Stimulated activated CD8-positive, alpha-beta memory T cell treated with anti-CD3 and anti-CD28 coated beads, Interleukin-4, amount 100 ng/mL, for 48 hours (primary cell): ENCODE data around the gene CACNA1F.

Experiments used
- DNase-seq: peaks from one replicate; pipeline ENCODE4 v3.0.0-alpha.2; 2020

CACNA1F gene

DNA sequence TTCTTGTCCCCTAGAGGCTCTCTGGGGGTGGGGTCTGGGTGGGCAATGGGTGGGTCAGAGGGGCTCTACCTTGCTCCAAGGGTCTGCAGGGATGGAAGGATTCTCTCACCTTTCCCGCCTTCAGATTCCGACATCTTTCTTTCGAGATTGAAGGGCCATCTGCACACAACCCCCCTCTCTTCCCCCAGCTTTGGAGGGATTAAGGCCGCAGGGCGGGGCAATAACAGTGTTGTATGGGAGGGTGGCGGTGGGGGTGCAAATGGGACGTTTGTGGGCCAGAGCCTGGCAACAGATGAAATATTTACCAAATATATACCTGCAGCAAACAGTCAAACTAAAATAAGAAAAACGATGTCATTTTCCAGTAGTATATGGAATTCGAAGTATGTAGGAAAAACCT lies at the start of gene CACNA1F:
CACNA1F (minus strand) TSS at position 165 of the 400 bp plus-strand sequence; CDS start at position 134, 31 bp downstream.
- DNase-seq: no peak

DNA sequence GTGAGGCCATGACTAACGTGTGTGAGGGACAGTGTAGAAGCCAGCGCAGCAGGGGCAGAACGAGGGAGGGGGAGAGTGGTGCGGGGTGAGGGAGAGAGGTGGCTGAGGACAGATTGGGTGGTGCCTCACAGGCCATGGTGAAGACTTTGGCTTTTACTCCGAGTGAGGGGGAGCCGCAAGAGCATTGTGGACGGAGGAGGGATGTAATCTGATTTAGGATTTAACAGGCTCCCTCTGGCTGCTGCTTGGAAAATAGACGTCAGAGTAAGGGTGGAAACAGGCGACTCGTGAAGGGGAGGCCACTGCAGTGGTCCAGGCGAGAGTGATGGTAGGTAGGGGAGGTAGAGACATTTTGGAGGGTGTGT lies 49.5 kb upstream of the CACNA1F start:
- DNase-seq: no peak

DNA sequence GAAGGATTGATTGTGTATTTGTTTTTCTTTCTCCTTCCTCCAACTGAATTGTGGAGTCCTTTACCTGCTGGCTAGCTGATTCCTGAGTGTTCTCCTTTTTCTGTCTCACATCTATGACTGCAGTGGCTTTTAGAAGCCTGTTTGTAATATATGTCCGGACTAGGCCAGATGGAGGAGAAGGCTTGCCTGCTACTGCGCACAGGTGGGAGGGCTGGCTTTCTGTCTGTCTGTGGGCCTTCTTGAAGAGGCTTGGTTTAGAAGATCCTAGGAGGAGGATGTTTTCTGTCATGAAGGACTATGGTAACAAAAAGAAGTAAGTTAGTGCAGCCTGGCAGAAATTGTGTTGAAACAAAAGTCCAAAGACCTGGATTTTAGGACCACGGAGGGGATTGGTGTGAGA lies 44.9 kb upstream of the CACNA1F start:
- DNase-seq: no peak

DNA sequence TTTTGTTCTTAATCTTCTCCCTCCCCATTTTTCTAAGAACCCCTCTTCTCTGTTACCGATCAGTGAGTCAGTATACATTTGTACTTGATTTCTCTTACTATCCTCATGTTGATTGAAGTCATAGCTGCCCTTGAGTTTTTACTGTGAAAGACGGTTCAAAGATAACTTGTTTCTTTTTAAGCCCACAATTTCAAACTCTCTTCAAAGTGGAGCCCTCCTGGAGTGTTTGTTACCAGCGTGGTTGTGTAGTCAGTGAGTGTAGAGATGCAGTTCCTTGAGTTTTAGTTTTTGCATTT lies 44.3 kb upstream of the CACNA1F start:
- no peak for DNase-seq

GRCh38 chrX:49276671-49277534 lies 43.8 kb upstream of the CACNA1F start:
- peak; percentile 56 for DNase-seq

GRCh38 chrX:49276207-49276606 lies 43.1 kb upstream of the CACNA1F start:
- DNase-seq: no peak

DNA sequence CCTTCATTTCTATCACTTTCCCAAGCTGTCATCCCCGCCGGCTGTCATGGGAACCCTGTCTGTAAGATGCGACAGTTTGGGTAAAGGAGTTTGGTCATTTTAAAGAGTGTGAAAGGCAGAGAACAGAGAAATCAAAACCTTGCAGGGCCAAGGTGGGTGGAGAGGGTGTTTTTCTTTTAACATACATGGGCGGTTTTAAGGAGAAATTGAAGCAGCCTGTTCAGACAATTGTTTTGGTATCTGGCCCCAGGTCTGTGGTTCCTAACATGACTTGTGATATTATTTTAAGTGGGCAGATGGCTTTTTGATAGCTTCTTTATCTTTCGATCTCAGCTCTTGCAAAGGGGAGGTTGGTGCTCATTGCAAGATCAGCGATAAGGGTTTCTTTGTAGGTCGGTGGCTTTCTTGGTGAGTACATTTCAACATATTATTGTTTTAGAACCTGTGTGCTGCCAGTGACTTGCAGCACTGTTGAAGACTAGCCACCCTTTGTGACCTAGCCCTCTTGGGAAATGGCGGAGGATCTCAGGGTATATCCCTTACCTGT lies 40.1 kb upstream of the CACNA1F start:
- peak; percentile 64 for DNase-seq

DNA sequence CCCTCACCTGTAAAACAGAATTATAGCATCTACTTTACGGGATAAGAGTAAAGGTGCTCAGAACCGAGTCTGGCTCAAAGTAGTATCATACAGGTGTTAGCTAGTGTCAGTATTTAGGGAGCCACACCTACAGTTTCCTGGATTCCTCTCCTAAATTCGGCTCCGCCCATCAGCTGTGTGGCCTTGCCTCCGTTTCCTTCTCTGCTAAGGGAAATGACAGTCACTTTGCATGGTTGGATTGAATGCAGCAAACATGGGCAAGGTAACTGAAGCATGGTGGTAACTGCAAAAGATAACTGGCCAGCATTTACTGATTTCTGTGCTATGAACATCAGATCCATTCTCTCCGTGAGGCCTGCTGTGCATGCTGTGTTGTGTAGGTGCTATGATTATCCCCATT lies 39.3 kb upstream of the CACNA1F start:
- DNase-seq: no peak

DNA sequence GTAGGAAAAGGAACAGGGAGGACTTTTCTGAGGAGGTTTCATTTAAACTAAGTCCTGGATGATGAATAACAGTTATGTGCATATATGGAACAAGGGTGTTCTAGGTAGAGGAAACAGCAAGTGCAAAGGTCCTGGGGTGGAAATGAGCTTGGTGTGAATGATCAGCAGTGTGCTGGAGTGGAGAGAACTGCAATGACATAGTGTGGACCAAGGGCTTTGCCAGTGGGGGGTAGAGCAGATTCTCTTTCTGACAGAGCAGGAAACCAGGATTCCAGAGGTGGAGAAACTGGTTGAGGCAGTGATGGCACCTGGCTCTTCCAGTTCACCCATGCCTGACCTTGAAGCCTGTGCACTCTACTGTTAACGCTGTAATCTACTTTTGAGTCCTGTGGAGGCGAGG lies 38.2 kb upstream of the CACNA1F start:
- peak; percentile 43 for DNase-seq

DNA sequence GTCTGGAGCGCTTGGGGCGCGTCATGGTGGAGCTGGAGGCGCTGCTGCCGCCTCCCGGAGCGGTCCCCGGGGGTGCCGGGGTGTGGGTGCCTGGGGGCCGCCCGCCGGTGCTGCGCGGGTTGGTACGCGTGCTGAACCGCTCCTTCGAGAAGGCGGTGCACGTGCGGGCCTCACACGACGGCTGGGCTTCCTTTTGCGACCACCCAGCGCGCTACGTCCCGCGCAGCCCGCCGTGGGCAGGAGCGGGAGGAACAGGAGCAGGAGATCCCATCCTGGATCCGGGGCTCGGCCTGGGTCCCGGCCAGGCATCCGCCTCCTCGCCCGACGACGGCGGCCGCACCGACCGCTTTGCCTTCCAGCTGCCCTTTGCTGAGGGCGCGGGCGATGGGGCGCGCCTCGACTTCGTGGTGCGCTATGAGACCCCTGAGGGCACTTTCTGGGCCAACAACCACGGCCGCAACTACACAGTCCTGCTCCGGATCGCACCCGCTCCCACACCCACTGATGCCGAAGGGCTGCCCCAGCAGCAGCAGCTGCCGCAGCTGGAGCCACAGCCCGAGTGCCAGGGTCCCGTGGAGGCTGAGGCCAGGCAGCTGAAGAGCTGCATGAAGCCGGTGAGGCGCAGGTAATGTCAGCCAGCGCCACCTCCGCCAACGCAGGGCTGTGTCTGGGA lies 37.2 kb upstream of the CACNA1F start:
- no peak for DNase-seq

DNA sequence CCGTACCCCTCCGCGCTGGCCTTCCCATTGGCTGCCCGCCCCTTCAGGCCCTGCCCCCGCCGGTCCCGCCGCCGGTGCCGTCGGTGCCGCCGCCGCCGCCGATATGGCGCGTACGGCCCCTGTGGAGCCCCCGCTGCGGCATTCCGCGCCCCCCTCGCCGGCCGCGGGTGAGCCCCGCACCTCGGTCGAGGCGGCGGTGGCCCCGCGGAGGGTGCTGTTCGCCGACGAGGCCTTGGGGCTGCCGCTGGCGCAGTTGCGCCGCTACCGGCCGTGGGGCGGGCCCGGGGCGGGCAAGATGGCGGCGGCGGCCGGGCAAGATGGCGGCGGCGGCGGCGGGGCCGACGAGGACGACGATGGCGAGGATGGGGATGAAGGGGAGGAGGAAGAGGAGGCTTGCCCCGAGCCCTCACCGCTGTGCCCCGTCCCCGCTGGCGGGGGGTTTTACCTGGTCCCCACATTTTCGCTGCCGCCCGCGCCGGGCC lies 36.7 kb upstream of the CACNA1F start, which contains the start of gene PPP1R3F:
PPP1R3F (plus strand) TSS at position 27 of the 482 bp plus-strand sequence; CDS start at position 104, 77 bp downstream.
- DNase-seq: peak; percentile 52

DNA sequence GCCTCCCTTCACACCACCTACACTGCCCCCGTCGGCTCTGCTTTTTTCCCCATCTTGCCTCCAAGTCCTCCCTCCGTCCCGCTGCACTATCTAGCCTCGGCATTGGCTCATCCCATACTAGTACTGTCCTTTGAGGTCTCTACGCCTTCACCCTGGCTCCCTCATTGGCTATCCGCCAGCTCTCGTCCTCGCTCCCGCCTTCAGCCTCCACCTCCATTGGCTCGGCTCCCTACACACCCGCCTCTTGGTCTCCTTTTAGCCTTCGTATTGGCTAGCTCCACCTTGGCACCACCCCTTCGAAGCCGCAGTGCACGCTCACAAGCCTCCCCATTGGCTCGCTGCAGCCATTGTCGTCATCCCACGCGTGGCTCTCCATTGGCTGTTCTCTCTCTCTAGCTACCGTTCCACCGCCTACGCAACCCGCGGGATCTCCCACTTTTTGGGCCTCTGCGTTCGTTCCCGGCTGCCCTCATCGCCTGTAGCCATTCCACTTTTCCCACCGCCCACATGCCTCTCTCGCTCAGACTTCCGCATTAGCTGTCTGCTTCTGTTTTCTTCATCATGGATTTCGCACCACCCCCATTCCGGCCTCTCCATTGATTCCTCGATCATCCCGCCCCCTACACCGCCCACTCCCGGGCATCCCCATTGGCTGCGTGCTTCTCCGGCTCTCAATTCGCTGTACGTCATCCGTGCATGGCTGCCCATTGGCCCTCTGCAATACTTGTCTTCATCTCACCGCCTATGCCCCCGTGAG lies 36.0 kb upstream of the CACNA1F start:
- DNase-seq: peak; percentile 93

DNA sequence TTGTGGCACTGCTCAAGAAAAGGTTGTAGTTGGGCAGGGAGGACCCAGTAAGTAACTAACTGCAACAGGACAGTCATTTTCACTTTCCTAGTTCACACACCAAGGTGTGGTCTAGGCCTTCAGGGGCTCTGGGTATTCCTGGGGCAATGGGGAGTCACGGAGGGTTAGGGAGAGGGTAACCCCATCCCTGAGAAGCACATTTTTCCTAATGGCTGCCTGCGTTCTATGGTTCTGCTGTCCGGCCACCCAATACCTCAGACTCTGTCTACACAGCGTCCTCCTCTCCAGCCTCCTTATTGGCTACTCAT lies 35.5 kb upstream of the CACNA1F start:
- no peak for DNase-seq

DNA sequence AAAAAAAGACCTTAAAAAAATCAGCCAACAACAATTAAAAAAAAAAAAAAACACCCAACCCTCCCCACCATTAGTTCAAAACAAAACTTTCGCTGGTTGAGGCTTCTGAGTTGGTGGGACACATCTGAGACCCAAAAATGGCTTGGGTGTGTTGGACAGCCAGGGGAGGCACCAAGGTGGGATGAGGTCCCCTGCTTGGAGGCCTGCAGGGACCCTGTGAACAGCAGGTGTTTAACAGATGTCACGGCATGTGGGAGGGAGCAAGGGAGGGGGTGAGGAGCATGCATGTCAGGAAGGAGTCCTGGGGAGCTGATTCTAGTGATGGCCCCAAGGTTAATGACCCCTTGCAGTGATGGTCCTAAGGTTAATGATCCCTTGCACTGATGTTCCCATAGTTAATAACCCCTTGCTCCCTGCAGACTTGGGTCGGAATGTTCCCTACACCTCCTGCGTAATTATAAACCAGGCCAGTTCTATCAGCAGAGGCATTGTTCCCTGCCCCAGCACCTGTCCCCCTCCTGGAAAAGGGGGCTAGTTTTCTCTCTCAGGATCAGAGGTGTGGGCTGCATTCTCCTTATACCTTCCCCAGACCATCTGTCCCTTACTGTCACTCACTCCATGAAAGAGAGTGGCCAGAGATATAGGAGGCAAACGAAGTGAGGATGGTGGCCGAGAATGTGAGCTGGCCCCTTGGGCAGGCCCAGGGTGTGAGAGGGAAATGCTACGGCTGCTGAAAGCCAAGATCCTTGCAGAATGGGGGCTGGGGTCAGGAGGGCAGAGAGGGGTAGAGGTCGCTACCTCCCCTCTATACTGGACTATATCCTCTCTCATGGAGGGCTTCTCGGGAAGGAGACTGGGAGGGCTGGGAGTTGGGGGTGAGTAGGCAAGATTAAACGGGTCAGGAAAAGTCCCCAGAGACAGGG lies 33.6 kb upstream of the CACNA1F start:
- DNase-seq: no peak

DNA sequence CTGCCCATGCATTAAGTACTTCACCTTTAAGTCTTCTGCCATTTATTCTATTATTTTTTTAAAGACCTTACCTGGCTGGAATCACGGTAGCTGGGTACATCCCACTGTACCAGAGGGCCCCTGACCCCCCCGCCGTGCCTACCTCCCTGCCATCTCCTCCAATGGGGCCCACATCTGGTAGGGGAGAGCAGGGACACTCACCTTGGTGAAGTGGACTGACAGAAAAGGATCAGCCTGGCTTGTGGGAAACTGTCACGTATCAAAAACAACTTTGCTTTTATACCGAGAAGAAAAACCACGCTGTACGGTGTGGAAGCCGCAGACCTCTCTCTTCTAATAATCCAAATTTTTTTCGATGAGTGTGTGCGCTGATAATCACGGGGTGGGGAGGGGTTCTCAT lies 31.3 kb upstream of the CACNA1F start, which contains the start of gene FOXP3:
FOXP3 (minus strand) TSS at position 251 of the 400 bp plus-strand sequence. CDS start 6,205 bp downstream, outside the sequence.
- DNase-seq: no peak

GRCh38 chrX:49263631-49264030 lies 30.5 kb upstream of the CACNA1F start:
- no peak for DNase-seq

DNA sequence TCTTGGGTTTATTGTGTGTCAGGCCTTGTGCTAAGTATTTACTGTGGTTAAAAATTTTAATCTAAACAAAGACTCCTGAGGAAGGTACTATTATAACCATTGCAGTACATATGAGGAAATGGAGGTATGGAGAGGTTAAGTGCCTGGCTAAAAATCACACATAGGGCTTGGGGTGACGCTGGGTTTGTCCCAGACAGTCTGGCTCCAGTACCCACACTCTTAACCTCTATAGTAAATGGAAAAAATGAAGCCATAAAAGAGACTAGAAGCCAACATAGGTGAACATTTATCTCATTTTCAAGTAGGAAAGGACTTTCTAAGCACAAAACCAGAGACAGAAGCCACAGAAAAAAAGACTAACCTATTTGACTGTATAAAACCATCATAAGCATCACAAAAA lies 29.5 kb upstream of the CACNA1F start:
- DNase-seq: no peak

- DNase-seq: no peak
These were observed 27.3 kb upstream of the CACNA1F start for GRCh38 chrX:49260221-49260985.

DNA sequence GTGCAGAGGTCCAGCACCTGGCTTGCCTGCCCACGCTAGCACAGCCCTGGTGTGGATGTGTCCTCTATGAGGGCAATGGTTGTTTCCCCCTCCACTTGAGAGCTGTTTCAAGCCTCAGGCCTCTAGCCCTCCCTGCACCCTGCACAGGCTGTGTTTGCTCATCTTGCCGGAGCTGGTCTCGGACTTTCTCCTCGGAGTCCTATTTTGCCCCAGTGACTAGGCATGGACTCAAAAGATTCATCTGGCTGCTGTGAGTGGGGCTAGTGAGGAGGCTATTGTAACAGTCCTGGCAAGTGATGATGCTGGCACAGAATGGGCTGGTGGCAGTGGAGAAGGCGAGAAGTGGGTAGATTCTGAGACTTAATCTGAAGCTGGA lies 25.6 kb upstream of the CACNA1F start:
- no peak for DNase-seq

DNA sequence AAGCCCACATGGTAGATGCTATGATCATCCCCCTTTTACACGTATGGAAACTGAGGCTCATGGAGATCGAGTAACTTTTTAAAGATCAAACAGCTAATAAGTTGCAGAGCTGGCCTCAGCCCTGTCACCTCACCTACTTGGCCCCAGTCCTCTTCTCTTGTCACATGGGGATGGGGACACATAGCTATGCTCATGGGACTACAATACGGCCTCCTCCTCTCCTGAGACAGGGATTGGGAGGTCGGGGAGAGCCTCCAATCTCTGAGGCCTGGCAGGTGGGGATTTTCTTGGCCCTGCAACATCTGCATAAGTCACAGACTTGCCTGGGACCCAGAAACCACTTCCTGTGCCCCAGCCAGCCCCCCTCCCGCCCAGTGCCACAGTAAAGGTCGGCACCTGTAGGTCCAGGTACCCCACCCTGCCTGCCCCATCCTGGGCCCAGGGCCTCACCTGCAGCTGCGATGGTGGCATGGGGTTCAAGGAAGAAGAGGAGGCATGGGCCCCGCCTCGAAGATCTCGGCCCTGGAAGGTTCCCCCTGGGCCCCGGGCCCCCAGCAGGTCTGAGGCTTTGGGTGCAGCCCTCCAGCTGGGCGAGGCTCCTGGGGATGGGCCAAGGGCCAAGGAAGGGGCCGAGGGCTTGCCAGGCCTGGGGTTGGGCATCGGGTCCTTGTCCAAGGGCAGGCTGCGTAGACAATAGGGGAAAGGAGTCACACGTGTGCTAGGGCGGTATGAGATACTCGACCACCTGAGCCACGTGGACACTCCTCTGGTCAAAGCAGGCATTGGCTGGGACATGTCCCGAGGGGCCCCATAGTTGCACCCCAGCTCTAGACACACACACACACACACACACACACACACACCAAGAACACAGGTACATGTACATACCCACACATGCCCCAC lies 25.0 kb upstream of the CACNA1F start:
- DNase-seq: no peak
